Measurements from ENCODE around the gene C16orf96.

DNA sequence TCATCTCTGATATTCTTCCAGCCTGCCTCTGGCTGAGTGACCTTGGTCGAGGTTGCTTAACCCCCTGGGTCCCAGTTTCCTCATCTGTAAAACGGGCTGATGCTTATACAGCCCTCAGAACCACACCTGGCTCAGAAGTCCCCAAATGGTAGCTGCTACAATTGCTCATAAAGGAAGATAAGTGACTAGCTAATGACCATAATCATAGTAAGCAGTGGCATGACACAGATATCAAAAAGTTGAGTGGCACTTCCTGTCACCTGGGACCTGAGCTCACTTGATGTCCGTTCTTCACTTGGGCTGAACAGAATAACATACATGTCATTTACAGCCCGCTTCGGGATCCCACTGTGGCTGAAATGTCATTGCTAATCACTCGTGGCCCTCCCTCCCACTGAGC is 70.3 kb downstream of the C16orf96 start:
- TF ChIP-seq, protein P1, sequence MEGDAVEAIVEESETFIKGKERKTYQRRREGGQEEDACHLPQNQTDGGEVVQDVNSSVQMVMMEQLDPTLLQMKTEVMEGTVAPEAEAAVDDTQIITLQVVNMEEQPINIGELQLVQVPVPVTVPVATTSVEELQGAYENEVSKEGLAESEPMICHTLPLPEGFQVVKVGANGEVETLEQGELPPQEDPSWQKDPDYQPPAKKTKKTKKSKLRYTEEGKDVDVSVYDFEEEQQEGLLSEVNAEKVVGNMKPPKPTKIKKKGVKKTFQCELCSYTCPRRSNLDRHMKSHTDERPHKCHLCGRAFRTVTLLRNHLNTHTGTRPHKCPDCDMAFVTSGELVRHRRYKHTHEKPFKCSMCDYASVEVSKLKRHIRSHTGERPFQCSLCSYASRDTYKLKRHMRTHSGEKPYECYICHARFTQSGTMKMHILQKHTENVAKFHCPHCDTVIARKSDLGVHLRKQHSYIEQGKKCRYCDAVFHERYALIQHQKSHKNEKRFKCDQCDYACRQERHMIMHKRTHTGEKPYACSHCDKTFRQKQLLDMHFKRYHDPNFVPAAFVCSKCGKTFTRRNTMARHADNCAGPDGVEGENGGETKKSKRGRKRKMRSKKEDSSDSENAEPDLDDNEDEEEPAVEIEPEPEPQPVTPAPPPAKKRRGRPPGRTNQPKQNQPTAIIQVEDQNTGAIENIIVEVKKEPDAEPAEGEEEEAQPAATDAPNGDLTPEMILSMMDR (IDR thresholded peaks at IDR 0.05), result no peak
- TF ChIP-seq POLR2A (IDR thresholded peaks at IDR 0.05), result no peak
